ENCODE results near the gene CD38. TPM values are rescaled to one million over a fixed set of nuclear protein-coding genes. Genes with fewer than 3 reads are reported as not detected.
"Not testable (repeated sequence)": the region's sequence is repeated elsewhere in the genome, so short reads cannot be mapped to it uniquely, and the experiment has no call there.

Gene CD38
- total and polyA plus RNA-seq, 8 donors, result 0.99 to 38.4 (median 1.7) TPM

DNA sequence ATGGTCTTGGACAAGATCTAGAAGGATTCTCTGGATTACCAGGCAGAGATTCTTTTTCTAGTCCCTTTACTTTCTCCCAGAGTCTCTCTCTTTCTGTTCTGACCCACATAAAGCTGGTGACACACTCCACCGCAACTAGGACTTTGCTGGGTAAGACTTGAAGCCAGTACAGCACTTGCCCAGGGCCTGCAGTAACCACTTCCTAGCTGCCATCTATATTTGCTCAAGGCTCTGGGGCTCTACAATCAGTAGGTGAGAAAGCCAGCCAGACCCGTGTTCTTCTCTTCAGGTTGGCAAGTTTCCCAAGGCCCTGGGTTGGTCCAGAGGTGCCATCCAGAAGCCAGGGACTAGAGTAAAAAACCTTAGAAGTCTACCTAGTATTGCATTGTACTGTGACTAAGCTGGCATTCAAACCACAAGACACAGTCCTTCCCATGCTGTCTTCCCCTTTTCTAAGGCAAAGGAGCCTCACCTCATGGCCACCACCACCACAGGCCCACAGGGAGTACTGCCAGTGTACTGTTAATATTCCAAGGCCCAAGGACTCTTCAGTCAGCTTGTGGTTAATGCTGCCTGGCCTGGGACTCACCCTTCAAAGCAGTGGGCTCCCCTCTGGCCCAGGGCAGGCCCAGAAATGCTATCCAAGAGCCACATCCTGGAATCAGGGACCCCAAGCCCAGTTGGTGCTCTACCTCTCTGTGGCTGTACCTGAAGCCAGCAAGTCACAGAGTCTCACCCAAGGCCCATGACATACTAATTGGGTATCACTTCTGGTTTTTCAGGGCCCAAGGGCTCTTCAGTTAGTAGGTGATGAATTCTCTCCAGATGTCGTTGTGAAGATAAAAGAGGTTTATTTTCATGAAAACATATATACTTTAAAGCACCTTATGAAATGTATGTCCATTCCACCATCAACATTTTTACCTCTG, 54.7 kb downstream of the CD38 start:
- TF ChIP-seq, protein P1, sequence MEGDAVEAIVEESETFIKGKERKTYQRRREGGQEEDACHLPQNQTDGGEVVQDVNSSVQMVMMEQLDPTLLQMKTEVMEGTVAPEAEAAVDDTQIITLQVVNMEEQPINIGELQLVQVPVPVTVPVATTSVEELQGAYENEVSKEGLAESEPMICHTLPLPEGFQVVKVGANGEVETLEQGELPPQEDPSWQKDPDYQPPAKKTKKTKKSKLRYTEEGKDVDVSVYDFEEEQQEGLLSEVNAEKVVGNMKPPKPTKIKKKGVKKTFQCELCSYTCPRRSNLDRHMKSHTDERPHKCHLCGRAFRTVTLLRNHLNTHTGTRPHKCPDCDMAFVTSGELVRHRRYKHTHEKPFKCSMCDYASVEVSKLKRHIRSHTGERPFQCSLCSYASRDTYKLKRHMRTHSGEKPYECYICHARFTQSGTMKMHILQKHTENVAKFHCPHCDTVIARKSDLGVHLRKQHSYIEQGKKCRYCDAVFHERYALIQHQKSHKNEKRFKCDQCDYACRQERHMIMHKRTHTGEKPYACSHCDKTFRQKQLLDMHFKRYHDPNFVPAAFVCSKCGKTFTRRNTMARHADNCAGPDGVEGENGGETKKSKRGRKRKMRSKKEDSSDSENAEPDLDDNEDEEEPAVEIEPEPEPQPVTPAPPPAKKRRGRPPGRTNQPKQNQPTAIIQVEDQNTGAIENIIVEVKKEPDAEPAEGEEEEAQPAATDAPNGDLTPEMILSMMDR (IDR thresholded peaks at IDR 0.05), result no peak
- Histone ChIP-seq H3K27me3 (no peaks in the 10 kb centered on the region), H3K4me1 (no peaks in the 10 kb centered on the region), H3K4me3 (no peak overlapping the region), H3K36me3 (peaks cover 0 to 4% of the 10 kb centered on the region in 2 donors), H3K9me3 (no peaks in the 10 kb centered on the region), H3K27ac (no peak overlapping the region)
- intact Hi-C loops (cut with DNase I), result no loop called here
- DNase-seq (no peak), ATAC-seq (no peak)

DNA sequence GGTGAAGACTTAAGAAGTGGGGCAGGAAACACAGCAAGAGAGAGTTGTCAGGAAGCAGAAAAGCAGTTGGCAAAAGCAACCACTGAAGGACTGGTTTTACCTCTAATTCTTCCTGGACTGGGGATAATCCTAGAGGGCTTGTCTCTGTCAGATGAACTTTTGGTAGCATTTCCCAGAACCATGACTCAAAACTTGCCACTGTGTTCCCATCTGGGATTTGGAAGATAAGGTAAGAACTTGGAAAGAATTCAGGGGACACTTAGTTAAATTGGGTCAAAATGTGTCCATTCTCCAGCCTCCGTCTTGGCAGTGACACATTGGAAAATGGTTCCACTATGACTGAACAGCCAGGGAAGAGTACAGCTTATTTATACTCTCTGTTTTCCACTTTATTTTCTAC, 55.7 kb downstream of the CD38 start:
- H3K27ac ChIP-seq, result no peak overlapping the region
- no peak for ATAC-seq

DNA sequence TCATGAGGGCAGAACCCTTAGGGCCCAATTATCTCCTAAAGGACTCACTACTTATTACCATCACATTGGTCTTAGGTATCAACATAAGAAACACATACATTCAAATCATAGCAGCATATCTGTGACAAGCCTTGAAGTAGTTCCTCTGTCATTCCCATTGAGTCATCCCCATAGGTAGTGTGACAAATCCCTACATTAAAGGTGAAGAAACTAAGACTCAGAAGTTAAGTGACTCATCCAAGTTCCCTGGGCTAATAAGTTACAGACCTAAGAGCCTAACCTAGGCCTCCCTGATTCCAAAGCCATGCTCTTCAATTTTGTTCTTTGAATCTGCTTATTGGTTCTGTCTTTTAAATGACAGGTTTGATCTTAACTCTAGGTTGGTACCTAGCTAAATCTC, 58.2 kb downstream of the CD38 start:
- no peak for DNase-seq
- intact Hi-C loops (cut with DNase I), result no loop called here
- peaks cover 0 to 20% of the 10 kb centered on the region in 2 donors for H3K36me3 ChIP-seq
- no peaks in the 10 kb centered on the region for H3K9me3 ChIP-seq
- TF ChIP-seq, protein P1 (IDR thresholded peaks at IDR 0.05), result no peak
- H3K27ac ChIP-seq, result no peak overlapping the region
- no peak for ATAC-seq
- no peak overlapping the region for H3K4me3 ChIP-seq
- no peaks in the 10 kb centered on the region for H3K27me3 ChIP-seq
- H3K4me1 ChIP-seq, result no peaks in the 10 kb centered on the region

More for the DNA sequence above, 55.7 kb downstream of the CD38 start:
- intact Hi-C loops (cut with DNase I), result no loop called here
- TF ChIP-seq, protein P1 (IDR thresholded peaks at IDR 0.05), result no peak
- no peak for DNase-seq
- H3K9me3 ChIP-seq, result no peaks in the 10 kb centered on the region
- H3K27me3 ChIP-seq, result no peaks in the 10 kb centered on the region
- peaks cover 0 to 4% of the 10 kb centered on the region in 2 donors for H3K36me3 ChIP-seq
- H3K4me3 ChIP-seq, result no peak overlapping the region
- H3K4me1 ChIP-seq, result no peaks in the 10 kb centered on the region

DNA sequence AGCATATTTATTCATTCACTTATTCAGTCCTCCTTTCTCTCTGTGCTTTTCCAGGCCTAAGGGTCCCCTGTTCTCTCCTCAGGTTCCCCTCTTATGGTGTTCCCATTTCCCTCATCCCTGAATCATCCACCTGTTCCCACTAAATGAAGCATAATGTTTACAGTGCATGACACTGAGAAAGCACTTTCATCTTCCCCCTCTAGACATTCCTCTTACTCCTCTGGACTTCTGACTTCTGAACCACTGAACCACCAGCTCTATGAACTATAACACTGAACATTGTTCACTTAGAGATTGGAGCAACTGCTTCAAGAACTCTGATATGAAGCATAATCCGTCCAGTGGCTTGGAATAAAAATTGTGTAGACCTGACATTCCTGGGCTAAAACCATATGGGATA, 59.5 kb downstream of the CD38 start:
- H3K36me3 ChIP-seq, result peaks cover 0 to 20% of the 10 kb centered on the region in 2 donors
- no peaks in the 10 kb centered on the region for H3K9me3 ChIP-seq
- H3K27me3 ChIP-seq, result no peaks in the 10 kb centered on the region
- H3K27ac ChIP-seq, result no peak overlapping the region
- no peaks in the 10 kb centered on the region for H3K4me1 ChIP-seq
- DNase-seq, result no peak
- intact Hi-C loops (cut with DNase I), result no loop called here
- H3K4me3 ChIP-seq, result no peak overlapping the region
- TF ChIP-seq, protein P1 (IDR thresholded peaks at IDR 0.05), result no peak
- ATAC-seq, result no peak

DNA sequence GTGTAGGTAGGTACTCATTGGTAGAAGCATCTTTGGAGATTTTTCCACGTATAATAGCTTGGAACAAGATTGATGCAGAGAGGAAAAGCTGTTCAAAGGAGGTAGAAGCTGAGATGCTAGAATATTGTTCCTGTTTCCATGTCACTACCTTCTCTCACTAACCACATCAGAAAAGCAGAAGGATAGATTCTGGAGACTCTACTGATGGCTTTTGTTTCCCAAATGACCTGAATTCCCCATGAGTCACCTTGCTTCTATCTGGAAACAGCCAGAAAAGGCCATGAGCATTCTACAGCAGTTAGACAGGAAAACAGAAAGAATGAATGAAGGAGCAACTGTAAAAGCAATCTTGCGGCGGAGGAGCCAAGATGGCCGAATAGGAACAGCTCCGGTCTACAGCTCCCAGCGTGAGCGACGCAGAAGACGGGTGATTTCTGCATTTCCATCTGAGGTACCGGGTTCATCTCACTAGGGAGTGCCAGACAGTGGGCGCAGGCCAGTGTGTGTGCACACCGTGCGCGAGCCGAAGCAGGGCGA, 63.1 kb downstream of the CD38 start:
- intact Hi-C loops (cut with DNase I), result not testable (repeated sequence)

More for the DNA sequence above, 63.1 kb downstream of the CD38 start:
- H3K27me3 ChIP-seq, H3K4me1 ChIP-seq, H3K27ac ChIP-seq, H3K4me3 ChIP-seq, DNase-seq, ATAC-seq, H3K9me3 ChIP-seq: not testable (repeated sequence)
- peaks cover 0 to 16% of the 10 kb centered on the region in 2 donors for H3K36me3 ChIP-seq

Measured in left lung (tissue), 10 donors.